A549 (cell line): ENCODE results near the gene ERCC8. TPM values are rescaled to one million over a fixed set of nuclear protein-coding genes. Genes with fewer than 3 reads are reported as not detected.

Experiments used
- ATAC-seq, 2 experiments: fragments of 200-7000 bp in 1 of 2; fragments of >200 bp in 1 of 2; cut with Nextera tagmentation in 1 of 2; cut with Tn5 transposase in 1 of 2; 3 replicates each; pipeline versions ENCODE4 v1.8.0 to v1.9.1; 2018 to 2020; ENCODE audit warnings: mild to moderate bottlenecking in 1 of 2, moderate library complexity in 1 of 2
- CTCF ChIA-PET: fragments of 300-600 bp; sonication (Branson Sonifier 250); formaldehyde crosslinking; extraction: SDS; loops from one replicate; lab custom pipeline; 2021; ENCODE audit warnings: antibody characterized with exemption, inconsistent platforms; lab: Yijun Ruan, JAX
- POLR2A ChIA-PET: fragments of 350-600 bp; formaldehyde crosslinking; extraction: SDS; loops from one replicate; lab custom pipeline; 2021; ENCODE audit warnings: antibody characterized with exemption, inconsistent platforms; lab: Yijun Ruan, JAX
- DNase-seq, 2 experiments: peaks; one replicate each; pipeline versions ENCODE4 v3.0.0 to v3.0.0-alpha.2; 2011 to 2016; ENCODE audit warnings: low read depth in 1 of 2, low spot score in 1 of 2
- FAIRE-seq: peaks from 2 replicates; lab custom pipeline; 2011; peaks lifted over from hg19 to GRCh38; lab: Jason Lieb, UNC
- H3K27ac ChIP-seq, 2 experiments: fragments of >200 bp; sonication (Bioruptor Twin); formaldehyde crosslinking; 3 replicates each; pipeline ENCODE4 v1.5.1; 2016 to 2017
- H3K4me1 ChIP-seq: fragments of >200 bp; sonication (Bioruptor Twin); formaldehyde crosslinking; 3 replicates; pipeline ENCODE4 v1.6.1; 2016
- H3K4me2 ChIP-seq: fragments of >200 bp; sonication (Bioruptor Twin); formaldehyde crosslinking; 3 replicates; pipeline ENCODE4 v1.6.1; 2016
- H3K4me3 ChIP-seq: fragments of >200 bp; sonication (Bioruptor Twin); formaldehyde crosslinking; 3 replicates; pipeline ENCODE4 v1.5.1; 2016
- H3K9me3 ChIP-seq: fragments of >200 bp; sonication (Bioruptor Twin); formaldehyde crosslinking; 3 replicates; pipeline ENCODE4 v1.6.1; 2016
- ATOH8 ChIP-seq: fragments of 250-450 bp; sonication (Bioruptor Pico); IDR thresholded peaks from 2 replicates; pipeline ENCODE4 v1.5.0; 2020; ENCODE audit warnings: low read depth, mild to moderate bottlenecking, moderate library complexity
- BHLHE40 ChIP-seq: IDR thresholded peaks from 2 replicates; pipeline ENCODE4 v1.6.1; 2012; ENCODE audit warnings: low read depth, low read length, inconsistent platforms
- CHD4 ChIP-seq: fragments of 200-600 bp; sonication (generic); IDR thresholded peaks from 2 replicates; pipeline ENCODE4 v1.6.1; 2016; ENCODE audit warnings: antibody characterized with exemption, mild to moderate bottlenecking, borderline replicate concordance
- E2F6 ChIP-seq: IDR thresholded peaks from 2 replicates; pipeline ENCODE4 v1.6.1; 2012; ENCODE audit warnings: low read depth, borderline replicate concordance
- ESRRA ChIP-seq: fragments of 150-350 bp; IDR thresholded peaks from 2 replicates; pipeline ENCODE4 v1.6.1; 2014; ENCODE audit warnings: mild to moderate bottlenecking, low read length, borderline replicate concordance
- FOSL2 ChIP-seq, 2 experiments: fragments of 450-650 bp in 1 of 2; fragments of >200 bp in 1 of 2; sonication (Bioruptor Twin) in 1 of 2; formaldehyde crosslinking; IDR thresholded peaks; 2 replicates each; pipeline versions ENCODE4 v1.5.0 to v1.6.1; 2016 to 2020; ENCODE audit warnings: mild to moderate bottlenecking in 1 of 2, moderate library complexity in 1 of 2
- FOXS1 ChIP-seq: fragments of 250-450 bp; sonication (Bioruptor Pico); IDR thresholded peaks from 2 replicates; pipeline ENCODE4 v1.5.0; 2020; ENCODE audit warnings: mild to moderate bottlenecking, moderate library complexity
- HDAC2 ChIP-seq: fragments of 200-600 bp; sonication (generic); IDR thresholded peaks from 2 replicates; pipeline ENCODE4 v1.6.1; 2016
- HEYL ChIP-seq: fragments of 250-450 bp; sonication (Bioruptor Pico); IDR thresholded peaks from 2 replicates; pipeline ENCODE4 v1.8.0; 2021; ENCODE audit warnings: mild to moderate bottlenecking, moderate library complexity
- JUN ChIP-seq, 2 experiments: fragments of >200 bp; sonication (Bioruptor Twin); formaldehyde crosslinking; IDR thresholded peaks; 2 replicates in 1 of 2; 3 replicates in 1 of 2; pipeline ENCODE4 v1.6.1; 2016 to 2017
- MAFK ChIP-seq: fragments of 450-650 bp; IDR thresholded peaks from 2 replicates; pipeline ENCODE4 v1.6.1; 2014; ENCODE audit not compliant: partially characterized antibody
- MYC ChIP-seq: IDR thresholded peaks from 2 replicates; pipeline ENCODE4 v1.6.1; 2012; ENCODE audit warnings: mild to moderate bottlenecking, inconsistent platforms, low read length, improper control_type of control experiment, borderline replicate concordance
- PBX3 ChIP-seq: IDR thresholded peaks from 2 replicates; pipeline ENCODE4 v1.6.1; 2012
- PHF8 ChIP-seq: fragments of 200-600 bp; sonication (generic); IDR thresholded peaks from 2 replicates; pipeline ENCODE4 v1.6.1; 2016; ENCODE audit warnings: low read depth, mild to moderate bottlenecking, antibody characterized with exemption, moderate library complexity, borderline replicate concordance
- POLR2A ChIP-seq: IDR thresholded peaks from 2 replicates; pipeline ENCODE4 v1.6.1; 2012; ENCODE audit warnings: mild to moderate bottlenecking, low read length
- RAD21 ChIP-seq, 2 experiments: fragments of >200 bp in 1 of 2; sonication (Bioruptor Twin) in 1 of 2; formaldehyde crosslinking in 1 of 2; IDR thresholded peaks in 1 of 2; conservative IDR thresholded peaks in 1 of 2; 2 replicates in 1 of 2; 3 replicates in 1 of 2; pipeline ENCODE4 v1.6.1; 2012 to 2018; ENCODE audit warnings: inconsistent platforms in 1 of 2
- SMC3 ChIP-seq: fragments of >200 bp; sonication (Bioruptor Twin); formaldehyde crosslinking; IDR thresholded peaks from 3 replicates; pipeline ENCODE4 v1.6.1; 2018; ENCODE audit warnings: inconsistent platforms
- SREBF2 ChIP-seq: fragments of 450-650 bp; IDR thresholded peaks from 2 replicates; pipeline ENCODE4 v1.6.1; 2014; ENCODE audit warnings: mild to moderate bottlenecking, moderate library complexity
- ZC3H11A ChIP-seq: fragments of 450-650 bp; IDR thresholded peaks from 2 replicates; pipeline ENCODE4 v1.6.1; 2014; ENCODE audit warnings: antibody characterized with exemption, mild to moderate bottlenecking
- ZSCAN20 ChIP-seq: fragments of 250-450 bp; sonication (Bioruptor Pico); IDR thresholded peaks from 2 replicates; pipeline ENCODE4 v1.8.0; 2022; ENCODE audit warnings: mild to moderate bottlenecking, moderate library complexity
- WGBS: methylation state at CpG from one replicate; pipeline ENCODE4 v1.1.6; 2017; ENCODE audit errors: missing lambda C conversion rate; 5-methylcytosine and 5-hydroxymethylcytosine counted together
- polyA plus RNA-seq, 4 experiments: library from polyadenylated mRNA; depleted of rRNA in 3 of 4; stranded (reverse); fragments of >200 nt; fragmentation: RNase III in 1 of 4; extraction: RNeasy Plus Mini Kit Qiagen cat#74134 plus additional on column Dnase treatment in 1 of 4; gene quantifications; 2 replicates in 3 of 4; 3 replicates in 1 of 4; pipeline ENCODE4 v1.2.3, GENCODE V29; 2011 to 2017
- TF ChIP-seq, protein P1 (sequence below): fragments of >200 bp; sonication (Bioruptor Twin); formaldehyde crosslinking; IDR thresholded peaks from 3 replicates; pipeline ENCODE4 v1.6.1; 2016
- TF ChIP-seq, protein P2 (sequence below): fragments of >200 bp; sonication (Bioruptor Twin); formaldehyde crosslinking; IDR thresholded peaks from 3 replicates; pipeline ENCODE4 v1.5.1; 2016

The ERCC8 gene
- polyA plus RNA-seq, 2 of the 4 experiments (the other 2 are of a cell fraction): 22.9 to 31.5 TPM

DNA sequence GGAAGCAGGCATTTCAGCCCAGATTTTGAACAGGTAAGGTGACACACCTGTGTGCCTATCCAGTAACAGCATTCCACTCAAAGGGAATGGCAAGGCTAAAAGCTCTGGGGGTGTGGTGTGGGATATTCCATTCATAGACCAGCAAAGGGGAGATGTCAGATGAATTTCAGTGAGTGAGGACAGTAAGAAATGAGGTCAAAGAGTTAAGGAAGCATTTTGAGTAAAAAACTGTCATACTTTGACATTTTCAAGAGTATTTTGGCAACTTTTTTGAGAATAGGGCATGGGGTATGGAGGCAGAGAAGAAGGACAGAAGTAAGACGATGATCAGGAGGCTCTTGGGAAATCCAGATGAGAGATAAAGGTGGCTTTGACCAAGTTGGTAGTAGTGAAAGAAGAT is 98.6 kb downstream of the ERCC8 start:
- H3K27ac ChIP-seq: no peak overlapping the region
- ChIA-PET POLR2A (no interaction called here), CTCF (no interaction called here)
- H3K4me2 ChIP-seq: no peak overlapping the region
- ATAC-seq (no peak), DNase-seq (no peak), FAIRE-seq (no peak)
- WGBS: 94% methylated on average over 1 of the region's 1 CpG
- peaks cover 6% of the 10 kb centered on the region; the same call in 1 of the 3 replicates for H3K4me1 ChIP-seq
- no peaks in the 10 kb centered on the region for H3K9me3 ChIP-seq
- TF ChIP-seq SMC3 (no peak), MAFK (no peak), ZC3H11A (no peak), BHLHE40 (no peak), HEYL (CRISPR knock-in tag) (no peak), POLR2A (no peak), FOXS1 (CRISPR knock-in tag) (no peak)
- H3K4me3 ChIP-seq: no peak overlapping the region

DNA sequence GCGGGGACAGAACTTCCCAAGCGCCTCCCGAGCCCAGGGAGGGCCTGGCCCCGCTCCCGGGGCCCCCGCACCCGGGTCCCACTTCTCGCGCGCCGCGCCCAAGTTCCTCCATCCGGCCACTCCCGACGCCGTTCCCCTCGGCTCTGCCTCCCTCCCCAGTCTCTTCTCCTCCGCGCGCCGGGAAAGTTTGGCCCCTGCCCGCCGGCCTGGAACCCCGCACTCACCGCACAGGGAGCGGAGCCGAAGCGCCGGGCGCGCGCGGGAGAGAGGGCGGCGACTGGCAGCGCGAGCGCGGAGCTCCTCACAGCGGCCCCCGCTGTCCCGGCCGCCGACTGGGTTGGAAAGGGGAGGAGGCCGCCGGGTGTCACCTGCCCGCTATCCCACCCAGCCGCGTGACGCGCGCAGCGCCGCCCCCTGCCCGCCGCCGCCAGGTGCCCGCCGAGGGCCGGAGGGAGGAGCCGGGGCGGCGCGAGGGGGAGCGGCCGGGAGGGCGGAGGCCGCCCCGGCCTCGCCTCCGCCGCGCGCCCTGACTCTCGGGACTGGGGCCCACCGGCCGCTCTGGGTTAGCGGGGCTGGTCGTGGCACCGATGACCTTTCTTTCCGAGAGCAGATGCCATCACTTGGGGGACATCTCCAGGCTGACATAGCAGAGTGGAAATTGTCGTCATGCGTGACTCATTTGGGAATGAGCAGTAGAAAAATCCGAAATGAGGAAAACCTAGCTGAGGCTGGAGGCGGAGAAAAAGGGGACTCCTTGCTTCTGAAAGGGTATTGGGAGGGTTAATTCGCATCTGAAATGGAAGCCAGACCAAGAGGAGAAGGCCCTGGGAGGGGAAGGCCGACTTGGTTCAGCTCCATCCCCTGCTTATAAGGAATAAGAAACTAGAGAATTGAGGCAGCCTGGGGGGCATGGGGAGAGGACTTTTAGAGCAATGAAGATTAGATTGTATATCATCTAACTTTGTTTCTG is 100.6 kb downstream of the ERCC8 start, which contains the start of gene ELOVL7:
TSS of gene ELOVL7 (minus strand) at position 334 of the 970 bp plus-strand sequence. CDS start 56,872 bp downstream, outside the sequence.
- Histone ChIP-seq H3K4me2 (peak within 1 kb of the TSS; percentile 86), H3K4me3 (peak within 1 kb of the TSS; percentile 97), H3K9me3 (no peaks in the 10 kb centered on the region), H3K27ac (peak within 1 kb of the TSS; percentile 75 to 88), H3K4me1 (peaks cover 6% of the 10 kb centered on the region; the same call in 1 of the 3 replicates)
- TF ChIP-seq JUN (IDR thresholded peaks at IDR 0.05) (peak in 1 of 2 experiments; percentile 64; a peak in 3 of 5 replicates), HEYL (CRISPR knock-in tag) (no peak), PHF8 (peak; percentile 58), HDAC2 (no peak), CHD4 (no peak), FOXS1 (CRISPR knock-in tag) (no peak), ESRRA (no peak), PBX3 (no peak), SREBF2 (no peak), ZSCAN20 (no peak), RAD21 (conservative IDR thresholded peaks at IDR 0.05 in 1 of 2, IDR thresholded peaks at IDR 0.05 in 1 of 2) (peak; percentile 20 to 58; a peak in 4 of 5 replicates), FOSL2 (IDR thresholded peaks at IDR 0.05) (no peak), FOSL2 (CRISPR knock-in tag; IDR thresholded peaks at IDR 0.05) (peak; percentile 76), E2F6 (no peak; the same call in 1 of the 2 replicates), MYC (no peak), ATOH8 (no peak), SMC3 (peak; percentile 61; the same call in 2 of the 3 replicates)
- TF ChIP-seq, protein P1, sequence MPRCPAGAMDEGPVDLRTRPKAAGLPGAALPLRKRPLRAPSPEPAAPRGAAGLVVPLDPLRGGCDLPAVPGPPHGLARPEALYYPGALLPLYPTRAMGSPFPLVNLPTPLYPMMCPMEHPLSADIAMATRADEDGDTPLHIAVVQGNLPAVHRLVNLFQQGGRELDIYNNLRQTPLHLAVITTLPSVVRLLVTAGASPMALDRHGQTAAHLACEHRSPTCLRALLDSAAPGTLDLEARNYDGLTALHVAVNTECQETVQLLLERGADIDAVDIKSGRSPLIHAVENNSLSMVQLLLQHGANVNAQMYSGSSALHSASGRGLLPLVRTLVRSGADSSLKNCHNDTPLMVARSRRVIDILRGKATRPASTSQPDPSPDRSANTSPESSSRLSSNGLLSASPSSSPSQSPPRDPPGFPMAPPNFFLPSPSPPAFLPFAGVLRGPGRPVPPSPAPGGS: 0 out of 3 replicates have a peak, but pooled peaks have one; percentile 29
- TF ChIP-seq, protein P2, sequence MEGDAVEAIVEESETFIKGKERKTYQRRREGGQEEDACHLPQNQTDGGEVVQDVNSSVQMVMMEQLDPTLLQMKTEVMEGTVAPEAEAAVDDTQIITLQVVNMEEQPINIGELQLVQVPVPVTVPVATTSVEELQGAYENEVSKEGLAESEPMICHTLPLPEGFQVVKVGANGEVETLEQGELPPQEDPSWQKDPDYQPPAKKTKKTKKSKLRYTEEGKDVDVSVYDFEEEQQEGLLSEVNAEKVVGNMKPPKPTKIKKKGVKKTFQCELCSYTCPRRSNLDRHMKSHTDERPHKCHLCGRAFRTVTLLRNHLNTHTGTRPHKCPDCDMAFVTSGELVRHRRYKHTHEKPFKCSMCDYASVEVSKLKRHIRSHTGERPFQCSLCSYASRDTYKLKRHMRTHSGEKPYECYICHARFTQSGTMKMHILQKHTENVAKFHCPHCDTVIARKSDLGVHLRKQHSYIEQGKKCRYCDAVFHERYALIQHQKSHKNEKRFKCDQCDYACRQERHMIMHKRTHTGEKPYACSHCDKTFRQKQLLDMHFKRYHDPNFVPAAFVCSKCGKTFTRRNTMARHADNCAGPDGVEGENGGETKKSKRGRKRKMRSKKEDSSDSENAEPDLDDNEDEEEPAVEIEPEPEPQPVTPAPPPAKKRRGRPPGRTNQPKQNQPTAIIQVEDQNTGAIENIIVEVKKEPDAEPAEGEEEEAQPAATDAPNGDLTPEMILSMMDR: peak; percentile 52
- FAIRE-seq: no peak
- peak; percentile 56 to 70 for DNase-seq
- peak; percentile 90 to 94 for ATAC-seq
- 2% methylated on average over 45 of the region's 87 CpGs for WGBS
- POLR2A ChIA-PET: interaction anchor here (1.0 kb wide), 1 partner anchor 156 kb away, joined by 3 read pairs; no protein-coding TSS in a partner anchor
- CTCF ChIA-PET: interaction anchor here (0.6 to 2.8 kb wide), 9 partner anchors 10 to 238 kb away, joined by 3 to 17 read pairs (median 5); partner anchors contain the start of gene DEPDC1B
